CD4-positive, alpha-beta T cell treated with Interleukin-10 for 1 hour (primary cell): ENCODE results near the gene BANP.
"Not testable (repeated sequence)": the region's sequence is repeated elsewhere in the genome, so short reads cannot be mapped to it uniquely, and the experiment has no call there.

Experiments
- DNase-seq: peaks from one replicate; pipeline ENCODE4 v3.0.0-alpha.2; 2020

BANP gene

GRCh38 chr16:88091221-88091971 is 140.2 kb downstream of the BANP start:
- DNase-seq = not testable (repeated sequence)

GRCh38 chr16:88091972-88092302 is 140.7 kb downstream of the BANP start:
- not testable (repeated sequence) for DNase-seq

GRCh38 chr16:88092791-88093555 is 141.7 kb downstream of the BANP start:
- DNase-seq = not testable (repeated sequence)

- DNase-seq = not testable (repeated sequence)
Observed at GRCh38 chr16:88093556-88094252, 142.5 kb downstream of the BANP start.

- DNase-seq = not testable (repeated sequence)
Observed at GRCh38 chr16:88094253-88094575, 143.0 kb downstream of the BANP start.

GRCh38 chr16:88094900-88095299 is 143.7 kb downstream of the BANP start:
- DNase-seq = not testable (repeated sequence)

- not testable (repeated sequence) for DNase-seq
Observed at GRCh38 chr16:88096659-88097058, 145.4 kb downstream of the BANP start.

GRCh38 chr16:88098731-88099562 is 147.7 kb downstream of the BANP start:
- not testable (repeated sequence) for DNase-seq

GRCh38 chr16:88099563-88099890 is 148.3 kb downstream of the BANP start:
- DNase-seq = no peak

- DNase-seq = not testable (repeated sequence)
Observed at GRCh38 chr16:88099956-88100355, 148.7 kb downstream of the BANP start.

- DNase-seq = not testable (repeated sequence)
Observed at GRCh38 chr16:88100801-88101622, 149.8 kb downstream of the BANP start.

- not testable (repeated sequence) for DNase-seq
Observed at GRCh38 chr16:88101623-88102105, 150.4 kb downstream of the BANP start.

- no peak for DNase-seq
Observed at GRCh38 chr16:88102597-88102996, 151.4 kb downstream of the BANP start.

- DNase-seq = no peak
Observed at GRCh38 chr16:88103011-88103410, 151.8 kb downstream of the BANP start.

GRCh38 chr16:88103581-88104188 is 152.5 kb downstream of the BANP start:
- no peak for DNase-seq

- DNase-seq = not testable (repeated sequence)
Observed at GRCh38 chr16:88104363-88104762, 153.1 kb downstream of the BANP start.

- not testable (repeated sequence) for DNase-seq
Observed at GRCh38 chr16:88105574-88106140, 154.4 kb downstream of the BANP start.

GRCh38 chr16:88106566-88106965 is 155.3 kb downstream of the BANP start:
- not testable (repeated sequence) for DNase-seq

- DNase-seq = no peak
Observed at GRCh38 chr16:88108762-88109161, 157.5 kb downstream of the BANP start.

GRCh38 chr16:88109726-88110621 is 158.7 kb downstream of the BANP start:
- DNase-seq = not testable (repeated sequence)
